H9 (cell line): ENCODE data around the gene DMRT1. TPM values are rescaled to one million over a fixed set of nuclear protein-coding genes. Genes with fewer than 3 reads are reported as not detected.

Source experiments
- DNase-seq: peaks from one replicate; pipeline ENCODE4 v3.0.0-alpha.2; 2017
- H2AFZ ChIP-seq: one replicate; pipeline ENCODE4 v1.6.1; 2013; ENCODE audit warnings: mild to moderate bottlenecking, low read length, control low read depth, moderate library complexity
- H2AK5ac ChIP-seq: 2 replicates; pipeline ENCODE4 v1.6.1; 2013; ENCODE audit warnings: low read length, control low read depth, mixed read lengths; ENCODE audit not compliant: insufficient read length
- H2BK120ac ChIP-seq: one replicate; pipeline ENCODE4 v1.6.1; 2013; ENCODE audit warnings: low read depth, mild to moderate bottlenecking, low read length, control low read depth, inconsistent platforms; ENCODE audit not compliant: poor library complexity, severe bottlenecking
- H2BK12ac ChIP-seq: 2 replicates; pipeline ENCODE4 v1.6.1; 2013; ENCODE audit warnings: low read length, control low read depth, mixed read lengths, low read depth; ENCODE audit not compliant: insufficient read length
- H2BK15ac ChIP-seq: 2 replicates; pipeline ENCODE4 v1.6.1; 2013; ENCODE audit warnings: low read depth, low read length, control low read depth
- H2BK20ac ChIP-seq: one replicate; pipeline ENCODE4 v1.6.1; 2013; ENCODE audit warnings: low read depth, mild to moderate bottlenecking, low read length, control low read depth, inconsistent platforms; ENCODE audit not compliant: poor library complexity, severe bottlenecking
- H2BK5ac ChIP-seq: 2 replicates; pipeline ENCODE4 v1.6.1; 2013; ENCODE audit warnings: low read length, control low read depth, mixed read lengths; ENCODE audit not compliant: insufficient read length
- H3K14ac ChIP-seq: 2 replicates; pipeline ENCODE4 v1.6.1; 2013; ENCODE audit warnings: low read length, control low read depth; ENCODE audit not compliant: insufficient read depth
- H3K18ac ChIP-seq: 2 replicates; pipeline ENCODE4 v1.6.1; 2013; ENCODE audit warnings: low read depth, mild to moderate bottlenecking, mixed read lengths, low read length, control low read depth; ENCODE audit not compliant: insufficient read length
- H3K23ac ChIP-seq: 2 replicates; pipeline ENCODE4 v1.6.1; 2013; ENCODE audit warnings: low read length, control low read depth, mixed read lengths, low read depth; ENCODE audit not compliant: insufficient read length
- H3K23me2 ChIP-seq: 2 replicates; pipeline ENCODE4 v1.6.1; 2013; ENCODE audit warnings: low read depth, mild to moderate bottlenecking, mixed read lengths, low read length, control low read depth; ENCODE audit not compliant: insufficient read length, poor library complexity, severe bottlenecking
- H3K27ac ChIP-seq: 2 replicates; pipeline ENCODE4 v1.5.1; 2013; ENCODE audit warnings: low read length, control low read depth, mixed read lengths, low read depth; ENCODE audit not compliant: insufficient read length
- H3K27me3 ChIP-seq: 2 replicates; pipeline ENCODE4 v1.6.1; 2013; ENCODE audit warnings: low read length, control low read depth, inconsistent platforms; ENCODE audit not compliant: insufficient read depth
- H3K4ac ChIP-seq: 2 replicates; pipeline ENCODE4 v1.6.1; 2013; ENCODE audit warnings: low read depth, mild to moderate bottlenecking, control low read depth, inconsistent platforms, low read length, moderate library complexity
- H3K4me1 ChIP-seq: 2 replicates; pipeline ENCODE4 v1.6.1; 2013; ENCODE audit warnings: low read length, control low read depth, inconsistent platforms; ENCODE audit not compliant: insufficient read depth
- H3K4me2 ChIP-seq: 2 replicates; pipeline ENCODE4 v1.6.1; 2013; ENCODE audit warnings: low read length, control low read depth, mixed read lengths; ENCODE audit not compliant: insufficient read length, insufficient read depth
- H3K56ac ChIP-seq: 2 replicates; pipeline ENCODE4 v1.6.1; 2013; ENCODE audit warnings: low read depth, mild to moderate bottlenecking, mixed read lengths, low read length, control low read depth; ENCODE audit not compliant: insufficient read length
- H3K79me1 ChIP-seq: 2 replicates; pipeline ENCODE4 v1.6.1; 2013; ENCODE audit warnings: low read depth, mild to moderate bottlenecking, moderate library complexity, low read length, control low read depth, inconsistent platforms; ENCODE audit not compliant: insufficient read depth, poor library complexity, severe bottlenecking
- H3K79me2 ChIP-seq: 2 replicates; pipeline ENCODE4 v1.6.1; 2013; ENCODE audit warnings: low read length, control low read depth, inconsistent platforms; ENCODE audit not compliant: insufficient read depth
- H3K9ac ChIP-seq: 2 replicates; pipeline ENCODE4 v1.6.1; 2013; ENCODE audit warnings: low read length, control low read depth, mixed read lengths; ENCODE audit not compliant: insufficient read length; ENCODE audit errors: extremely low read depth
- H3K9me3 ChIP-seq: one replicate; pipeline ENCODE4 v1.6.1; 2013; ENCODE audit warnings: low read depth, low read length, inconsistent platforms; ENCODE audit not compliant: control insufficient read depth
- H3T11ph ChIP-seq: one replicate; pipeline ENCODE4 v1.6.1; 2013; ENCODE audit warnings: mild to moderate bottlenecking, low read length, control low read depth, inconsistent platforms
- H4K20me1 ChIP-seq: one replicate; pipeline ENCODE4 v1.6.1; 2013; ENCODE audit not compliant: control insufficient read depth, insufficient read length, insufficient read depth
- H4K5ac ChIP-seq: 2 replicates; pipeline ENCODE4 v1.6.1; 2013; ENCODE audit warnings: low read depth, mild to moderate bottlenecking, mixed read lengths, low read length, control low read depth; ENCODE audit not compliant: insufficient read length
- H4K8ac ChIP-seq: replicated peaks from 2 replicates; pipeline ENCODE4 v1.6.1; 2013; ENCODE audit warnings: low read length, control low read depth, mixed read lengths, low read depth; ENCODE audit not compliant: insufficient read length
- H4K91ac ChIP-seq: 2 replicates; pipeline ENCODE4 v1.6.1; 2013; ENCODE audit warnings: low read depth, mild to moderate bottlenecking, moderate library complexity, mixed read lengths, low read length, control low read depth; ENCODE audit not compliant: insufficient read length
- H3K27ac Mint-ChIP-seq, 3 experiments: 2 replicates in 2 of 3; 3 replicates in 1 of 3; pipeline ENCODE4 v1.8.0; 2020 to 2021; ENCODE audit warnings: mixed read lengths in 3 of 3, mild to moderate bottlenecking in 1 of 3, moderate library complexity in 1 of 3
- H3K27me3 Mint-ChIP-seq: 2 replicates; pipeline ENCODE4 v1.8.0; 2021; ENCODE audit warnings: low read depth, mild to moderate bottlenecking, moderate library complexity, mixed read lengths
- H3K36me3 Mint-ChIP-seq, 3 experiments: 2 replicates in 2 of 3; 3 replicates in 1 of 3; pipeline ENCODE4 v1.8.0; 2020 to 2021; ENCODE audit warnings: low read depth in 3 of 3, mixed read lengths in 3 of 3; ENCODE audit not compliant: insufficient read depth in 1 of 3
- H3K4me1 Mint-ChIP-seq, 2 experiments: 2 replicates each; pipeline ENCODE4 v1.8.0; 2020; ENCODE audit warnings: mixed read lengths in 2 of 2
- H3K4me3 Mint-ChIP-seq, 2 experiments: 2 replicates in 1 of 2; 3 replicates in 1 of 2; pipeline ENCODE4 v1.8.0; 2020 to 2021; ENCODE audit warnings: mild to moderate bottlenecking in 2 of 2, mixed read lengths in 2 of 2, moderate library complexity in 1 of 2
- H3K9me3 Mint-ChIP-seq, 2 experiments: 2 replicates in 1 of 2; 3 replicates in 1 of 2; pipeline ENCODE4 v1.8.0; 2020; ENCODE audit warnings: mild to moderate bottlenecking in 2 of 2, mixed read lengths in 2 of 2, moderate library complexity in 1 of 2
- WGBS: extraction: QIAGEN DNeasy Blood & Tissue Kit; methylation state at CpG from one replicate; pipeline ENCODE4 v1.1.7; 2013; ENCODE audit warnings: missing lambda C conversion rate, low lambda C conversion rate, mixed read lengths; ENCODE audit not compliant: insufficient read length; ENCODE audit errors: extremely low coverage; 5-methylcytosine and 5-hydroxymethylcytosine counted together
- total RNA-seq: library from RNA; stranded (reverse); gene quantifications from 2 replicates; pipeline ENCODE4 v1.2.1, GENCODE V29; 2021
- TF ChIP-seq, protein P1 (sequence below): fragments of 200-600 bp; sonication (generic); conservative IDR thresholded peaks from 3 replicates; pipeline ENCODE4 v1.8.0; 2021; ENCODE audit warnings: antibody characterized with exemption, mild to moderate bottlenecking

The DMRT1 gene
- total RNA-seq, 1 experiment from 2014 or later: not detected

DNA sequence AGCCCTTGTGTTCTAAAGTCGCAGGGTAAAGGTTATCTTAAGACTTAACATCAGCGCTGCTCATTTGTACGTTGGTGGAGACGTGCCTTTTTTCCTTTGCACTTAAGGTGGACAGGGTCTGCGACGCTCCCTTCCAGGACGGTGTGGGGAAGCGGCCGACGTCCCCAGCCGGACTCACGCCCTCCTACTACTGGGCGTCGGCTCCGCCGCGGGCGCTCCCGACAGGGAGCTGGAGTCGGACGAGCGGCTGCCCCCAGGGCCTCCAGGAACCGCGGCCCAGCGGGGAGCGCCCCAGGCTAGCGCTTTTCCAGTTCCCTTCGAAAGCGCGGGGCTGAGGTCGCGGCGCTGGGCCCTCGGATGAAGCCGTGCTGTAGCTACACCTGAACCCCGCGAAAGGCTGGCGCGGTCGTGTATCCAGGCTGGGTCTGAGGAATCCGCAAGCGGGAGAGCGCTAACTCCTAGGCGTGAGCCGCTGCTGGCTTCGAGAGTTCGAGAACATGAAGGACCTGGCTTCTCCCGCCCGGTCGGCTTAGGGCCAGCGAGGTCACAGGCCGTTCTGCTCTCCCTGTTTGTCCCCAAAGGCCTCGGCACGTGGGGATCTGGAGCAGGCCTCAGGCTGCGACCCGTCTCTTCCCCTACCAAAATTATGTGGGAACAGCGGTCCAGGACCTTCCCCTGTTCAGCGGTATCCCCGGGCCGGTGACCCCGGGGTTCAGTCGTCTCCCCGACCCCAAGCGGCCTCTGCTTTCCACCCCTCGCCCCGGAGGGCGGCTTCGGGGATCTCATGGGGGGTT, 131.2 kb downstream of the DMRT1 start:
- no peak overlapping the region for H3K27ac ChIP-seq
- no peak overlapping the region for H4K91ac ChIP-seq
- peak overlapping the region; percentile 72 to 82 for H3K4me3 Mint-ChIP-seq
- no peak overlapping the region for H3K23ac ChIP-seq
- WGBS: no CpG with 5 or more reads among the region's 68 CpGs
- peaks cover 97% of the 10 kb centered on the region for H3K27me3 Mint-ChIP-seq
- H3K14ac ChIP-seq: no peak overlapping the region
- peak overlapping the region; percentile 17; the same call in 1 of the 2 replicates for H2BK15ac ChIP-seq
- H3K27ac Mint-ChIP-seq: no peak overlapping the region
- H4K5ac ChIP-seq: no peak overlapping the region
- H3K4ac ChIP-seq: no peak overlapping the region
- no peak overlapping the region for H3T11ph ChIP-seq
- TF ChIP-seq, protein P1, sequence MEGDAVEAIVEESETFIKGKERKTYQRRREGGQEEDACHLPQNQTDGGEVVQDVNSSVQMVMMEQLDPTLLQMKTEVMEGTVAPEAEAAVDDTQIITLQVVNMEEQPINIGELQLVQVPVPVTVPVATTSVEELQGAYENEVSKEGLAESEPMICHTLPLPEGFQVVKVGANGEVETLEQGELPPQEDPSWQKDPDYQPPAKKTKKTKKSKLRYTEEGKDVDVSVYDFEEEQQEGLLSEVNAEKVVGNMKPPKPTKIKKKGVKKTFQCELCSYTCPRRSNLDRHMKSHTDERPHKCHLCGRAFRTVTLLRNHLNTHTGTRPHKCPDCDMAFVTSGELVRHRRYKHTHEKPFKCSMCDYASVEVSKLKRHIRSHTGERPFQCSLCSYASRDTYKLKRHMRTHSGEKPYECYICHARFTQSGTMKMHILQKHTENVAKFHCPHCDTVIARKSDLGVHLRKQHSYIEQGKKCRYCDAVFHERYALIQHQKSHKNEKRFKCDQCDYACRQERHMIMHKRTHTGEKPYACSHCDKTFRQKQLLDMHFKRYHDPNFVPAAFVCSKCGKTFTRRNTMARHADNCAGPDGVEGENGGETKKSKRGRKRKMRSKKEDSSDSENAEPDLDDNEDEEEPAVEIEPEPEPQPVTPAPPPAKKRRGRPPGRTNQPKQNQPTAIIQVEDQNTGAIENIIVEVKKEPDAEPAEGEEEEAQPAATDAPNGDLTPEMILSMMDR: no peak
- peaks cover 41 to 56% of the 10 kb centered on the region in 2 experiments for H3K4me1 Mint-ChIP-seq
- no peaks in the 10 kb centered on the region for H3K9me3 ChIP-seq
- H3K56ac ChIP-seq: no peak overlapping the region
- no peak overlapping the region for H2BK120ac ChIP-seq
- H3K36me3 Mint-ChIP-seq: no peaks in the 10 kb centered on the region; a peak in 1 of 7 replicates
- no peaks in the 10 kb centered on the region for H3K4me1 ChIP-seq
- H3K9me3 Mint-ChIP-seq: peaks cover 0 to 2% of the 10 kb centered on the region in 2 experiments; a peak in 4 of 5 replicates
- peak; percentile 66 for DNase-seq
- H3K79me2 ChIP-seq: no peaks in the 10 kb centered on the region
- H4K8ac ChIP-seq: no peak overlapping the region
- H4K20me1 ChIP-seq: no peaks in the 10 kb centered on the region
- H2BK20ac ChIP-seq: no peak overlapping the region
- no peaks in the 10 kb centered on the region for H3K79me1 ChIP-seq
- H2BK12ac ChIP-seq: no peak overlapping the region
- peaks cover 30% of the 10 kb centered on the region for H3K23me2 ChIP-seq
- H3K27me3 ChIP-seq: peaks cover 82% of the 10 kb centered on the region
- H3K9ac ChIP-seq: no peak overlapping the region
- H2BK5ac ChIP-seq: no peak overlapping the region
- no peak overlapping the region for H2AK5ac ChIP-seq
- peak overlapping the region; percentile 90 for H3K4me2 ChIP-seq
- peak overlapping the region; percentile 28 for H3K18ac ChIP-seq
- H2AFZ ChIP-seq: peak overlapping the region; percentile 66
